ENCODE measurements around the gene FBRSL1.
"Not testable (repeated sequence)": the region's sequence is repeated elsewhere in the genome, so short reads cannot be mapped to it uniquely, and the experiment has no call there.

Gene FBRSL1

GRCh38 chr12:132454193-132454932 lies 35.6 kb upstream of the FBRSL1 start:
- DNase-seq: no peak

GRCh38 chr12:132454933-132455418 lies 35.0 kb upstream of the FBRSL1 start:
- DNase-seq: no peak

GRCh38 chr12:132455565-132455964 lies 34.4 kb upstream of the FBRSL1 start:
- no peak for DNase-seq

GRCh38 chr12:132456186-132456943 lies 33.6 kb upstream of the FBRSL1 start:
- DNase-seq: no peak

- DNase-seq: no peak
These were observed 32.9 kb upstream of the FBRSL1 start for GRCh38 chr12:132456944-132457495.

- DNase-seq: no peak
These were observed 31.5 kb upstream of the FBRSL1 start for GRCh38 chr12:132458441-132458840.

- no peak for DNase-seq
These were observed 30.9 kb upstream of the FBRSL1 start for GRCh38 chr12:132458846-132459641.

GRCh38 chr12:132460571-132460970 lies 29.4 kb upstream of the FBRSL1 start:
- DNase-seq: no peak

GRCh38 chr12:132461526-132461925 lies 28.4 kb upstream of the FBRSL1 start:
- DNase-seq: no peak

- no peak for DNase-seq
These were observed 27.2 kb upstream of the FBRSL1 start for GRCh38 chr12:132462788-132463187.

- DNase-seq: not testable (repeated sequence)
These were observed 26.5 kb upstream of the FBRSL1 start for GRCh38 chr12:132463284-132463924.

- not testable (repeated sequence) for DNase-seq
These were observed 25.6 kb upstream of the FBRSL1 start for GRCh38 chr12:132464304-132464703.

GRCh38 chr12:132464820-132465219 lies 25.1 kb upstream of the FBRSL1 start:
- no peak for DNase-seq

- DNase-seq: no peak
These were observed 24.4 kb upstream of the FBRSL1 start for GRCh38 chr12:132465269-132466190.

- no peak for DNase-seq
These were observed 23.4 kb upstream of the FBRSL1 start for GRCh38 chr12:132466241-132467201.

- no peak for DNase-seq
These were observed 22.4 kb upstream of the FBRSL1 start for GRCh38 chr12:132467511-132467910.

- peak in 1 of 6 experiments; percentile 36 for DNase-seq
These were observed 20.5 kb upstream of the FBRSL1 start for GRCh38 chr12:132469423-132469822.

GRCh38 chr12:132470397-132470796 lies 19.6 kb upstream of the FBRSL1 start:
- DNase-seq: no peak

GRCh38 chr12:132471011-132471857 lies 18.7 kb upstream of the FBRSL1 start:
- peak in 1 of 6 experiments; percentile 15 for DNase-seq
